Anterior cingulate cortex (tissue), 58 donors: ENCODE measurements around the gene SLC44A5.
"Not testable (repeated sequence)": the region's sequence is repeated elsewhere in the genome, so short reads cannot be mapped to it uniquely, and the experiment has no call there.

Source experiments
- DNase-seq, 58 donors: peaks; one replicate each; lab custom pipeline; 2025; lab: John Stamatoyannopoulos, UW

SLC44A5 gene

GRCh38 chr1:75611014-75611413 lies at the start of gene SLC44A5:
SLC44A5 (minus strand) TSS chr1:75611114; CDS start chr1:75541447, 69,667 bp downstream.
- DNase-seq = no peak

- DNase-seq = no peak
Observed at GRCh38 chr1:75655931-75656330, 45.0 kb upstream of the SLC44A5 start.

DNA sequence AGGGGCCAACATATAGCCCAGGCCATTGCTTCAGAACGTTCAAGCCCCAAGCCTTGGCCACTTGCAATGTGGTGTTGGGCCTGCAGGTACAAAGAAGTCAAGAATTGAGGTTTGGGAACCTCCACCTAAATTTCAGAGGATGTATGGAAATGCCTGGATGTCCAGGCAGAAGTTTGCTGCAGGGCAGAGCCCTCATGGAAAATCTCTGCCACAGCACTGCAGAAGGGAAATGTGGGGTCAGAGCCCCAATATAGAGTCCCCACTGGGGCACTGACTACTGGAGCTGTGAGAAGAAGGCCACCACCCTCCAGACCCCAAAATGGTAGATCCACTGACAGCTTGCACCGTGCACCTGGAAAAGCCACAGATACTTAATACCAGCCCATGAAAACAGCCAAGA lies 36.3 kb upstream of the SLC44A5 start:
- not testable (repeated sequence) for DNase-seq

- not testable (repeated sequence) for DNase-seq
Observed at GRCh38 chr1:75645153-75645552, 34.2 kb upstream of the SLC44A5 start.

DNA sequence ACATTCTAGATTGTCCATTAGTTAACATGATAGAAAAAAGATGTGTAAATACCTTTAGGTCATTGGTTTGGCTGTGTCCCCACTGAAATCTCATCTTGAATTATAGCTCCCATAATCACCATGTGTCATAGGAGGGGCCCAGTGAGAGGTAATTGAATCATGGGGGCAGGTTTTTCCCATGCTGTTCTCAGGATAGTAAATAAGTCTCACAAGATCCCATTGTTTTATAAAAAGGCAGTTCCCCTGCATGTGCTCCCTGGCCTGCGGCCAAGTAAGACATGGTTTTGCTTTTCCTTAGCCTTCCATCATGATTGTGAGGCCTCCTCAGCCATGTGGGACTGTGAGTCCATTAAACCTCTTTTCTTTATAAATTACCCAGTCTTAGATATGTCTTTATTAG lies 32.5 kb upstream of the SLC44A5 start:
- DNase-seq = peak in 1 of 58 donors; percentile 0

DNA sequence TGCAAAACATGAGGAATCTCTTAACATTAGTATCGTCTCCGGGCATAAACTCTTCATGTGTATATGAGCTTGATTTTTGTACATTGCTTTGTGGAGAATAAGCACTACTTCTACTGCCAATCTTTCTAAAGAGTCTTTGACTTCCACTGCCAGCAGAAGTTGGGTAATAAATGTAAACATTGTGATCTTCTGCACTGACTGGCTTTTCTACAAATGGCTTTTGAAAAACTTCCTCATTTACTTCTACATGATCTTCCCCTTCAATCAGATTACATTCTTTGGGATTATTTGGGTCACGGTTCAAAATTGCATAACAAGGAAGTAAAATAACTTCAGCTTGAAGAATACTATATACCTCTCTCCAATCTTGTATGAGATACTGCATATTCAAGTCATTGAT lies 30.4 kb upstream of the SLC44A5 start:
- DNase-seq = no peak

GRCh38 chr1:75640137-75640536 lies 29.2 kb upstream of the SLC44A5 start:
- DNase-seq = no peak

DNA sequence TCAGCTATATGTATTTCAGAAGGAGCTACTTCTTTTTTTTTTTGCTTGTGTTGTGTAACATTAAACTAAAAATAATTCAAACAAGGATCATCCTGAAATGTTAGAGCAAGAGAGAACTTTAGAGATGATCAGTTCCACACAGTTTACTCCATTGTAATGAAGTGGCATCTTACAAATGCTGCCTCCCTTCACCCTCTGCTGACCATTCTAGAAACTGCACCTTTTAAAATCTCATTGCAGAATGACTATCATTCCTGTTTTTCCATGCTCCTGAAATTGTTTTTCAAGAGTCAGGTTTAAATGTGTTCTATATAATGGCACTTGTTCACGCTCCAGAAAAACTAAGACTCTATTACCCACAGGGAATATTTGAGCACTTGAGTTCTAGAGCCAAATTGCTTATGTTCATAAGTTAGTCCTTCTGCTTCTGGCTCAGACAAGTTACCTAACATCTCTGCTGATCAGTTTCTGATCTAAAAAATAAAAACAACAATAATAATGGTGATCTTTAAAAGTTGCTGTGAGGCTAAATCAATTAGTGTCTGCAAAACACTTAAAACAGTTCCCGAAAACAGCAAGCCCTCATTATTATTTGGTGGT lies 21.5 kb upstream of the SLC44A5 start:
- peak in 6 of 58 donors; percentile 1 to 43 (median 3) for DNase-seq

- no peak for DNase-seq
Observed at GRCh38 chr1:75630998-75631397, 20.1 kb upstream of the SLC44A5 start.

DNA sequence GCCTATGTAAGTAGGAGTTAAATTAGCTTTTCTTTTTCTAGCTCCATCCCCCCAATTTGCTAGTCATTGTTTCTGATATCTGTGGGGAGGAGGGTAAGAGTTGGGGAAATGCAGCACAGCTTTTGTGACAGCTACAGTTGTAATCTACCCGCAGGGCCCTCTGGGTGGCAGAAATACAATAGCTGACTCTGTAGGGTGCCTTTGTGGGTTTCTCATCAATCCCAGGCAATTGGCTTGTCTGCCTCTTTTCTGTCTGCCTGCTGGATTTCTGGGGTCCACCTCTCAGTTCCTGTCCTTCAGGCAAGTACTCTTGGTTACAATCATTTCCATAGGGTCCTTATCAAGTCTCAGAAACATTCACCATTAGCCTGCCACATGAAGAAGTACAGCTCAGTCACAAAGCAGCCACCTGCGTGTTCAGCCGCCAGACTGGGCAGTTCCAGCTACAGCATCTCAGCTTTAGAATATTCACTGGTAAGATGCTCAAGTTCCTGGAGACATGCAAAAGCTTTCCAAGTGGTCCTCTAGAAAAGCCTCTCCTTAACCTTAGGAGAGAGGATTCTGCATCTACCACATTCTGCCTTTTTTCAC lies 19.2 kb upstream of the SLC44A5 start:
- DNase-seq = no peak

GRCh38 chr1:75625795-75626194 lies 14.9 kb upstream of the SLC44A5 start:
- no peak for DNase-seq

GRCh38 chr1:75618382-75618781 lies 7.5 kb upstream of the SLC44A5 start:
- no peak for DNase-seq

- peak in 6 of 58 donors; percentile 6 to 48 (median 18) for DNase-seq
Observed at GRCh38 chr1:75616436-75617433, 5.8 kb upstream of the SLC44A5 start.

- DNase-seq = peak in 39 of 58 donors; percentile 8 to 57 (median 30)
Observed at GRCh38 chr1:75615613-75616435, 4.9 kb upstream of the SLC44A5 start.

GRCh38 chr1:75614399-75614756 lies 3.5 kb upstream of the SLC44A5 start:
- no peak for DNase-seq

DNA sequence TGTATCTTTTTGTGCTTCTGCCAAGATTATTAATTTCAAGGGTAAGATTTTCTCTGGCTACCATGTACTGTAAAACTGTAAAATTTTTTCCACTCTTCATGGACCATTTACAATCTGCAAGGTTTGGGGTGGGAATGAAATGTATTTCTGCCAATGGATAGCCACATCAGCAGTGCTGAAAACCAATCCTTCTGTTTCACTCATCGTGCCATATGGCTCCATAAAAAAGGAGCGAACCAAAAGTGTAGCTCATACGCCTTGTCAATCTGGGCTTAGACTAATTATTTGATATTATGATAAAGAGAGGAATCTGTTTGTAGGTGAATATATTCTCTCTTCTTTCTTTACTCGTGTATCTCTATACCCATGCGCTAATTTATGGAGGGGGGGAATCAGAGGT lies 3.0 kb upstream of the SLC44A5 start:
- DNase-seq = no peak

GRCh38 chr1:75612976-75613375 lies 2.1 kb upstream of the SLC44A5 start:
- peak in 4 of 58 donors; percentile 7 to 23 (median 12) for DNase-seq

DNA sequence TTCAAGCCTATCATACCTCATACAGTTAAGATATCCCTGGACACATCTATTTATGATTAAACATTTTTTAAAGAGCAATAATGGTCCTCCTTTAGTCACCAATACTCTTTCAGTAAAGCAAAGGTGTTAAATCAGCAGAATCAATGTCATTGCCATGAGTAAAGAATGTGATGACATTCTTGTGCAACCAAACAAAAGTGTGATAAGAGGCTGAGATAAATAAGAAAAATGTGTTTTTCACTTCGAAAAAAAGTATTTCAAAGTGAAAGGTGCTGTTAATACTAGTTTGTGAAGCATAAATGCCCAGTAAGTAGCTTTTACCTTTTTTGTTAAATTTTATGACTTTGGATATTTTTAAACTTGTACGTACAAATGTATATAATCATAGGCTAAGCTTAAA lies 8.4 kb downstream of the SLC44A5 start:
- DNase-seq = no peak

GRCh38 chr1:75600781-75601180 lies 10.1 kb downstream of the SLC44A5 start:
- no peak for DNase-seq

GRCh38 chr1:75594327-75594726 lies 16.6 kb downstream of the SLC44A5 start:
- no peak for DNase-seq
